Esophagus squamous epithelium (tissue), 5 donors: Measurements from ENCODE around the gene INPP4B. TPM values are rescaled to one million over a fixed set of nuclear protein-coding genes. Genes with fewer than 3 reads are reported as not detected.

Source experiments
- DNase-seq: peaks from one replicate; lab custom pipeline; 2025; lab: John Stamatoyannopoulos, UW
- H3K27ac ChIP-seq, 4 donors: fragments of 200-600 bp; sonication (generic); one replicate each; pipeline ENCODE4 v1.5.1; 2016 to 2019; ENCODE audit warnings: mild to moderate bottlenecking in 1 of 4
- H3K27me3 ChIP-seq, 4 donors: fragments of 200-600 bp; sonication (generic); 1 replicate in 3 of 4; 2 replicates in 1 of 4; pipeline versions ENCODE4 v1.5.1 to v1.6.0; 2017 to 2021; ENCODE audit warnings: antibody characterized with exemption in 1 of 4
- H3K36me3 ChIP-seq, 3 donors: fragments of 200-600 bp; sonication (generic); one replicate each; pipeline ENCODE4 v1.5.1; 2016 to 2019
- H3K4me1 ChIP-seq, 3 donors: fragments of 200-600 bp; sonication (generic); one replicate each; pipeline ENCODE4 v1.5.1; 2017 to 2019
- H3K4me3 ChIP-seq, 4 donors: fragments of 200-600 bp; sonication (generic); 1 replicate in 3 of 4; 2 replicates in 1 of 4; pipeline ENCODE4 v1.5.1; 2016 to 2019; ENCODE audit warnings: mild to moderate bottlenecking in 2 of 4, moderate library complexity in 1 of 4
- H3K9me3 ChIP-seq, 3 donors: fragments of 200-600 bp; sonication (generic); one replicate each; pipeline ENCODE4 v1.5.1; 2016 to 2019
- POLR2A ChIP-seq, 4 donors: fragments of 450-650 bp; IDR thresholded peaks; one replicate each; pipeline ENCODE4 v1.6.1; 2017; ENCODE audit warnings: antibody characterized with exemption in 4 of 4, mild to moderate bottlenecking in 4 of 4, moderate library complexity in 3 of 4
- WGBS, 2 donors: methylation state at CpG; one replicate each; pipeline ENCODE4 v1.1.5; 2018; 5-methylcytosine and 5-hydroxymethylcytosine counted together
- intact Hi-C: fragments of 100-400 bp; cut with DNase I; formaldehyde crosslinking; loops from one replicate; pipeline ENCODE4 v1.15.0; 2022
- total RNA-seq, 4 donors: library from RNA; depleted of rRNA; stranded (reverse); fragments of >200 nt; gene quantifications; one replicate each; pipeline ENCODE4 v1.1.0, GENCODE V29; 2016
- TF ChIP-seq, protein P1 (sequence below), 6 experiments: fragments of 450-650 bp in 4 of 6; fragments of 200-600 bp in 2 of 6; sonication (generic) in 2 of 6; IDR thresholded peaks; one replicate each; pipeline ENCODE4 v1.5.1; 2016 to 2019; ENCODE audit warnings: antibody characterized with exemption in 6 of 6, mild to moderate bottlenecking in 4 of 6, moderate library complexity in 4 of 6
- donor health status: DM: yes; HTN: yes; CAD: no.

The INPP4B gene
- total RNA-seq, 4 donors from 2014 or later: 14.3 to 49.7 (median 21.3) TPM

DNA sequence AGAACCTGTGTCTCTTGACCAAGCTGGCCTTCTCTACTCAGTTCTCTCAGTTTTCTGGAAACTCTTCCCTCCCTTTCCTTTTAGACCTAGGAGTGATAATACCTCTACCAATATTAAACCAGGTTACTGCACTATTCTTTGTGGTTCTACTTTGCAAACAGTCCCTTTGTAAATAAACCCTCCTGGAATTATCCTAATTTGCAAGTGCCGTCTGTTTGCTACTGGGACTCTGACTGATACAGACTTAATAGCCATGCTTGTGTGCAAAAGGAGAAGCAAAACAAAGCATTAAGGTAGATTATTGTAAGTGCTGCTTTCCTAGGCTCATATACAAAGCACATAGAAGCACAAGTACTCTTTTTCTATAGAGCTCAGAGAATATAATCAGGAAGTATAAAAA is 507.0 kb downstream of the INPP4B start:
- no peaks in the 10 kb centered on the region for H3K9me3 ChIP-seq
- WGBS, 2 donors: 88 to 93% methylated on average over 1 of the region's 1 CpG
- no peaks in the 10 kb centered on the region for H3K27me3 ChIP-seq
- no peaks in the 10 kb centered on the region for H3K36me3 ChIP-seq
- H3K27ac ChIP-seq: no peak overlapping the region
- no peaks in the 10 kb centered on the region for H3K4me1 ChIP-seq
- intact Hi-C loops: no loop called here
- DNase-seq: no peak
- TF ChIP-seq, protein P1, sequence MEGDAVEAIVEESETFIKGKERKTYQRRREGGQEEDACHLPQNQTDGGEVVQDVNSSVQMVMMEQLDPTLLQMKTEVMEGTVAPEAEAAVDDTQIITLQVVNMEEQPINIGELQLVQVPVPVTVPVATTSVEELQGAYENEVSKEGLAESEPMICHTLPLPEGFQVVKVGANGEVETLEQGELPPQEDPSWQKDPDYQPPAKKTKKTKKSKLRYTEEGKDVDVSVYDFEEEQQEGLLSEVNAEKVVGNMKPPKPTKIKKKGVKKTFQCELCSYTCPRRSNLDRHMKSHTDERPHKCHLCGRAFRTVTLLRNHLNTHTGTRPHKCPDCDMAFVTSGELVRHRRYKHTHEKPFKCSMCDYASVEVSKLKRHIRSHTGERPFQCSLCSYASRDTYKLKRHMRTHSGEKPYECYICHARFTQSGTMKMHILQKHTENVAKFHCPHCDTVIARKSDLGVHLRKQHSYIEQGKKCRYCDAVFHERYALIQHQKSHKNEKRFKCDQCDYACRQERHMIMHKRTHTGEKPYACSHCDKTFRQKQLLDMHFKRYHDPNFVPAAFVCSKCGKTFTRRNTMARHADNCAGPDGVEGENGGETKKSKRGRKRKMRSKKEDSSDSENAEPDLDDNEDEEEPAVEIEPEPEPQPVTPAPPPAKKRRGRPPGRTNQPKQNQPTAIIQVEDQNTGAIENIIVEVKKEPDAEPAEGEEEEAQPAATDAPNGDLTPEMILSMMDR (IDR thresholded peaks at IDR 0.05): no peak
- no peak for TF ChIP-seq POLR2A (IDR thresholded peaks at IDR 0.05)
- no peak overlapping the region for H3K4me3 ChIP-seq

DNA sequence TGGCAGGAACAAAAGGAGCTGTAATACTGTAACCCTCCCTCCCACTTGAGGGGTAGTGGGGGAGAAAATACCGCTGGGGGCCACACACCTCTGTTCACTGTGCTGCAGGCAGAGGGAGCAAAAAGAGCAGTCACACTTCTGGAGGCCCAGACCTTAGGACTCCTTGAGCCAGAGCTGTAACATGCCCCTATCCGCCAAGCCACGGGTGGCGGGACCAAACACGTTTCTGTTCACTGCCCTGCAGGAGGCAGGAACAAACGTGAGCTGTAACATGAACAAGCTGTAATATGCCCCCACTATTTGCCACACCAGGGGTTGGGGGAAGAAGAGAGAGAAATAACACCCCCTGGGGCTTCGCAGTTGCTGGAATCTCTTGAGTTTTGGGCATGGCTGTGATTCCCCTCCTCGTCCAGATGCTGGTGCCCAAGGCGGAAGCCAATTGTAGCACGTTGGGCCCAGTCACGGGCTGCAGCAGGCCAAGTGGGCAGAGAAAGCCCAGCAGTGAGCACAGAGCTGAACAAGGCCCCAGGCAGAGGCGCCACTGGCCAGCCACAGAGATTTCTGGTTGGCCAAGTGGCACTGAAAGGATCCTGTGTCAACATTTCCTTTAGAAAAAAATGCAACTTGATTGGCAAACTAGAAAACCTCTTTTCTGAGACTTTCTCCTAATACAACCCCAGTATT is 509.7 kb downstream of the INPP4B start:
- no peaks in the 10 kb centered on the region for H3K9me3 ChIP-seq
- H3K27me3 ChIP-seq: no peaks in the 10 kb centered on the region
- no peaks in the 10 kb centered on the region for H3K36me3 ChIP-seq
- H3K27ac ChIP-seq: no peak overlapping the region
- WGBS, 2 donors: 17 to 93% methylated on average over 1 to 11 of the region's 12 CpGs
- TF ChIP-seq, protein P1 (IDR thresholded peaks at IDR 0.05): no peak
- TF ChIP-seq POLR2A (IDR thresholded peaks at IDR 0.05): no peak
- H3K4me1 ChIP-seq: no peaks in the 10 kb centered on the region
- intact Hi-C loops: no loop called here
- DNase-seq: no peak
- no peak overlapping the region for H3K4me3 ChIP-seq

DNA sequence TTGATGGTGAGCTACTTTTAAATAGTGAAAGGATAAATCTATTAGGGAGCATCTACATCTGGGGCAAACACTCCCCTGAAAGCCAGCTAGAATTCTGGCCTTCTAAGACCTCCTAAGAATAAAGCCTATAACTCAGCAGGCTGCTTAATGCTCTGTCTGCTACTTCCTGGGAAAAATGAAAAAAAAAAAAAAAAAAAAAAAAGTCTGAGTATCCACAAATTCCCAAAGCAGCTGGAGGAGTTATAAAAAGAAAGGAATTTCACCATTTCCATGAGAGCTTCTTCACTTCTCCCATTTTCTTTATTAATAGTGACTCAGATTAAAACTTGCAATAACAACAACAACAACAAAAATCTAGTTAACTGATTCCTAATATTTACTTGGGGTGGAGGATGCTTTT is 511.2 kb downstream of the INPP4B start:
- intact Hi-C loops: no loop called here
- no peaks in the 10 kb centered on the region for H3K27me3 ChIP-seq
- no peaks in the 10 kb centered on the region for H3K9me3 ChIP-seq
- no peak for DNase-seq
- no peak for TF ChIP-seq POLR2A (IDR thresholded peaks at IDR 0.05)
- TF ChIP-seq, protein P1 (IDR thresholded peaks at IDR 0.05): no peak
- H3K27ac ChIP-seq: no peak overlapping the region
- no peaks in the 10 kb centered on the region for H3K36me3 ChIP-seq
- peaks cover 0 to 7% (median 0%) of the 10 kb centered on the region in 3 donors for H3K4me1 ChIP-seq
- no peak overlapping the region for H3K4me3 ChIP-seq

DNA sequence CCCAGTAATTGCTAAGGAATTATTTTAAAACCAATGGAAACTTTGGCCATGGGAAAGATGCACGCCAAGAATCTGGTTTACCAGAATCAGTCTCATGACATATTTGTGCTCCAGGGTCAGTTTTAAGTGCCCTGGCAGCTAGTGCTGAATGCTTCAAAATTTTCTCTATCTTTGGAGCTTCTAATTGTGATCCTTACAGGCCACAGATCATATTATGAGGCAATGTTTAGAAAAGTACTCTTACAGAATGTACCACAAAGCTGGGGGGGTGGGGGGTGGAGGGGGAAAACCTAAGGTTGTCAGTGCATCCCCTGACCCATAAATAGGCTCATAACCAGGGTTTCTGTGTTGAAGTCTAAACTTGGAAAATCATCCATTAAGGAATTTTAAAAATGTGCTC is 514.5 kb downstream of the INPP4B start:
- no peak for TF ChIP-seq POLR2A (IDR thresholded peaks at IDR 0.05)
- TF ChIP-seq, protein P1 (IDR thresholded peaks at IDR 0.05): no peak
- WGBS, 2 donors: 50% methylated on average over 1 of the region's 1 CpG

DNA sequence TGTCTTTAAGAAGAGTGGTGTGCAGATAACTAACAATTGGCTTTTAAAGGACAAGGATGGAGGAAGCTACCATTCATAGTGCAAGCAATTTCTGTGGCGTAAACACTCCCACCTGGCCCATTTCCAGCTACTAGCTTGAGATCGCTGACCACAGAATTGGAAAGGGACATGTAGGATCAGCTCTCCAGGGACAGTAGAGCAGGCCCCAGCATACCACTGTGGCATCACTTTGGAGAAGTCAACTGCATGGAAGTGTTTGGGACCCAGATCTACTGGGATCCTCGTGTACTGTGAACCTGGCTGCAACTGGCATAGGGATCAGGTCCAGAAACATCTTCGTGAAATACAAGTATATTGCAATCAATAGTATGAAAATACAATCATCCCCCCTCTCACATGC is 515.0 kb downstream of the INPP4B start:
- H3K27me3 ChIP-seq: no peaks in the 10 kb centered on the region
- H3K36me3 ChIP-seq: no peaks in the 10 kb centered on the region
- peak overlapping the region in 2 of 4 donors; percentile 25 to 47 for H3K27ac ChIP-seq
- intact Hi-C loops: no loop called here
- peaks cover 0 to 7% (median 0%) of the 10 kb centered on the region in 3 donors for H3K4me1 ChIP-seq
- TF ChIP-seq POLR2A (IDR thresholded peaks at IDR 0.05): no peak
- TF ChIP-seq, protein P1 (IDR thresholded peaks at IDR 0.05): no peak
- DNase-seq: no peak
- no peaks in the 10 kb centered on the region for H3K9me3 ChIP-seq
- WGBS, 2 donors: 67 to 79% methylated on average over 4 of the region's 4 CpGs
- no peak overlapping the region for H3K4me3 ChIP-seq

More for the DNA sequence above, 514.5 kb downstream of the INPP4B start:
- H3K36me3 ChIP-seq: no peaks in the 10 kb centered on the region
- H3K27ac ChIP-seq: peak overlapping the region in 2 of 4 donors; percentile 25 to 47
- no peaks in the 10 kb centered on the region for H3K27me3 ChIP-seq
- no peak for DNase-seq
- no peaks in the 10 kb centered on the region for H3K9me3 ChIP-seq
- peaks cover 0 to 7% (median 0%) of the 10 kb centered on the region in 3 donors for H3K4me1 ChIP-seq
- intact Hi-C loops: no loop called here
- H3K4me3 ChIP-seq: no peak overlapping the region
